Gastrocnemius medialis (tissue), 4 donors: ENCODE measurements around the gene GRP. TPM values are rescaled to one million over a fixed set of nuclear protein-coding genes. Genes with fewer than 3 reads are reported as not detected.

ENCODE experiments used
- ATAC-seq, 2 donors: fragments of 150-250 bp; one replicate each; pipeline ENCODE4 v1.9.1; 2016
- DNase-seq, 2 donors: peaks; one replicate each; pipeline ENCODE4 v3.0.0-alpha.2; 2019
- H3K27ac ChIP-seq, 4 donors: fragments of 200-600 bp; sonication (generic); 1 replicate in 1 of 4; 2 replicates in 3 of 4; pipeline ENCODE4 v1.5.1; 2016 to 2018; ENCODE audit warnings: mild to moderate bottlenecking in 2 of 4, moderate library complexity in 1 of 4
- H3K27me3 ChIP-seq, 3 donors: fragments of 200-600 bp; sonication (generic) in 2 of 3; 1 replicate in 1 of 3; 2 replicates in 2 of 3; pipeline versions ENCODE4 v1.5.1 to v1.6.0; 2016 to 2019; ENCODE audit warnings: mild to moderate bottlenecking in 1 of 3, moderate library complexity in 1 of 3
- H3K36me3 ChIP-seq, 2 donors: fragments of 200-600 bp; sonication (generic) in 1 of 2; one replicate each; pipeline ENCODE4 v1.5.1; 2017 to 2018
- H3K4me1 ChIP-seq, 2 donors: fragments of 200-600 bp; sonication (generic) in 1 of 2; one replicate each; pipeline ENCODE4 v1.5.1; 2016 to 2017; ENCODE audit warnings: mild to moderate bottlenecking in 2 of 2
- H3K4me3 ChIP-seq, 4 donors: fragments of 200-600 bp; sonication (generic) in 3 of 4; 1 replicate in 1 of 4; 2 replicates in 3 of 4; pipeline ENCODE4 v1.5.1; 2016 to 2019; ENCODE audit warnings: mild to moderate bottlenecking in 2 of 4
- H3K9me3 ChIP-seq, 3 donors: fragments of 200-600 bp; sonication (generic) in 2 of 3; 1 replicate in 1 of 3; 2 replicates in 2 of 3; pipeline ENCODE4 v1.5.1; 2016 to 2019
- CTCF ChIP-seq, 5 experiments: fragments of 450-650 bp in 3 of 5; fragments of 200-600 bp in 2 of 5; sonication (generic) in 2 of 5; IDR thresholded peaks in 4 of 5; conservative IDR thresholded peaks in 1 of 5; 1 replicate in 4 of 5; 2 replicates in 1 of 5; pipeline ENCODE4 v1.5.1; 2016 to 2019; ENCODE audit warnings: antibody characterized with exemption in 5 of 5, mild to moderate bottlenecking in 3 of 5, moderate library complexity in 3 of 5
- POLR2A ChIP-seq, 2 donors: fragments of 450-650 bp; IDR thresholded peaks; one replicate each; pipeline ENCODE4 v1.6.1; 2017; ENCODE audit warnings: antibody characterized with exemption in 2 of 2, mild to moderate bottlenecking in 2 of 2, moderate library complexity in 2 of 2
- in situ Hi-C, 4 donors: fragments of 200-750 bp; cut with MboI; loops; one replicate each; pipeline versions ENCODE4 v1.15.0 to v1.8.0; 2017; ENCODE audit warnings: low sequenced_read_pairs in 4 of 4
- intact Hi-C: fragments of 100-400 bp; cut with DNase I; formaldehyde crosslinking; loops from one replicate; pipeline ENCODE4 v1.15.1; 2023; ENCODE audit warnings: low total_unique reads
- total RNA-seq, 4 donors: library from RNA; depleted of rRNA; stranded (reverse); fragments of >200 nt; gene quantifications; one replicate each; pipeline versions ENCODE4 v1.1.0 to v1.2.3, GENCODE V29; 2016

GRP gene
- total RNA-seq, 4 donors from 2014 or later, result not detected

- intact Hi-C loops, result no loop called here
- TF ChIP-seq CTCF (IDR thresholded peaks at IDR 0.05 in 4 of 5, conservative IDR thresholded peaks at IDR 0.05 in 1 of 5) (no peak), POLR2A (IDR thresholded peaks at IDR 0.05) (no peak)
Measured at GRCh38 chr18:59229701-59230443, 9.9 kb downstream of the GRP start.

GRCh38 chr18:59231114-59231513 lies 11.2 kb downstream of the GRP start:
- intact Hi-C loops, result no loop called here
- H3K4me3 ChIP-seq, result no peak overlapping the region
- no peaks in the 10 kb centered on the region for H3K36me3 ChIP-seq
- no peak overlapping the region for H3K27ac ChIP-seq
- H3K27me3 ChIP-seq, result peaks cover 0 to 15% (median 0%) of the 10 kb centered on the region in 3 donors
- H3K9me3 ChIP-seq, result no peaks in the 10 kb centered on the region
- DNase-seq (no peak), ATAC-seq (no peak)
- in situ Hi-C loops, result no loop called here
- TF ChIP-seq POLR2A (IDR thresholded peaks at IDR 0.05) (no peak), CTCF (IDR thresholded peaks at IDR 0.05 in 4 of 5, conservative IDR thresholded peaks at IDR 0.05 in 1 of 5) (no peak)
- H3K4me1 ChIP-seq, result no peaks in the 10 kb centered on the region

More at GRCh38 chr18:59229701-59230443, 9.9 kb downstream of the GRP start:
- H3K9me3 ChIP-seq, result no peaks in the 10 kb centered on the region
- H3K4me1 ChIP-seq, result no peaks in the 10 kb centered on the region
- in situ Hi-C loops, result no loop called here
- H3K27ac ChIP-seq, result no peak overlapping the region
- DNase-seq (no peak), ATAC-seq (no peak)
- peaks cover 0 to 15% (median 4%) of the 10 kb centered on the region in 3 donors for H3K27me3 ChIP-seq
- H3K4me3 ChIP-seq, result no peak overlapping the region
- no peaks in the 10 kb centered on the region for H3K36me3 ChIP-seq

GRCh38 chr18:59231877-59232276 lies 11.9 kb downstream of the GRP start:
- H3K4me3 ChIP-seq, result no peak overlapping the region
- no peaks in the 10 kb centered on the region for H3K36me3 ChIP-seq
- TF ChIP-seq POLR2A (IDR thresholded peaks at IDR 0.05) (no peak), CTCF (IDR thresholded peaks at IDR 0.05 in 4 of 5, conservative IDR thresholded peaks at IDR 0.05 in 1 of 5) (no peak)
- no peaks in the 10 kb centered on the region for H3K4me1 ChIP-seq
- intact Hi-C loops (no loop called here), in situ Hi-C loops (no loop called here)
- H3K27ac ChIP-seq, result no peak overlapping the region
- H3K9me3 ChIP-seq, result no peaks in the 10 kb centered on the region
- H3K27me3 ChIP-seq, result peaks cover 0 to 15% (median 0%) of the 10 kb centered on the region in 3 donors
- ATAC-seq (no peak), DNase-seq (no peak)

GRCh38 chr18:59232309-59233016 lies 12.5 kb downstream of the GRP start:
- ATAC-seq (no peak), DNase-seq (no peak)
- in situ Hi-C loops (no loop called here), intact Hi-C loops (no loop called here)
- TF ChIP-seq POLR2A (IDR thresholded peaks at IDR 0.05) (no peak), CTCF (IDR thresholded peaks at IDR 0.05 in 4 of 5, conservative IDR thresholded peaks at IDR 0.05 in 1 of 5) (no peak)
- H3K4me1 ChIP-seq, result no peaks in the 10 kb centered on the region
- peaks cover 0 to 15% (median 0%) of the 10 kb centered on the region in 3 donors for H3K27me3 ChIP-seq
- H3K27ac ChIP-seq, result no peak overlapping the region
- H3K9me3 ChIP-seq, result no peaks in the 10 kb centered on the region
- no peaks in the 10 kb centered on the region for H3K36me3 ChIP-seq
- no peak overlapping the region for H3K4me3 ChIP-seq
